HG03521 (cell line): ENCODE results near the gene SLC45A1.

Experiments used
- ATAC-seq: cut with Tn5 transposase; IDR thresholded peaks from one replicate; pipeline ENCODE4 v1.9.1; 2021; ENCODE audit warnings: mild to moderate bottlenecking, moderate library complexity; ENCODE audit not compliant: unreplicated experiment

The SLC45A1 gene

DNA sequence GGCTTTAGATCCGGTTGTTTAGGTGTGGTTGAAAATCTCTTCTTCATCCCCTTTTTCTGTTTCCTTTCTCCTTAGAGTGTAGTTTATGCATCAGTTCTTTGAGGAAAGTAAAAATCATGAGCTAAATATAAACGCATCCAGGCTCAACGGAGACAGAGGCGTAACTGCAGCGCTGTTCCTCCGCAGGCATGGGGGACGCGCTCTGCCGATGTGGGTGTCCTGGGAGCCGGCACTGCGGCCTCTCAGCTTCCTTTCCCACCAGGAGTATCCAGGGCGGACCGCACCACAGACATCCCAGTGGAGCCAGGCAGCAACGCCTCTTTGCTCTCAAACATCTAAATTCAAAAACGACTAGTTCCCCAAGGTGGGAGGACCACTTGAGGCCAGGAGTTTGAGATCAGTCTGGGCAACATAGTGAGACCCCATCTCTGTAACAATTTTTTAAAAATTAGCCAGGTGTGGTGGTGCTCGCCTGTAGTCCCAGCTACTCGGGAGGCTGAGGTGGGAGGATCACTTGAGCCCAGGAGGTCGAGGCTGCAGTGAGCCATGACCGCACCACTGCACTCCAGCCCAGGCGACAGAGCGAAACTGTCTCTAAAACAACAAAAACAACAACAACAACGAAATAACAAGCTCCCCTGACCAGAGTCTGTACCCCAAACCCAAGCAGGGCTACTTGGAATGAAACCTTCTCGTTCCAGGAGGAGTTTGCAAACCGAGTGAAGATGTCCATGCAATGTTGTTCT lies 16.4 kb downstream of the SLC45A1 start:
- ATAC-seq, result no peak

DNA sequence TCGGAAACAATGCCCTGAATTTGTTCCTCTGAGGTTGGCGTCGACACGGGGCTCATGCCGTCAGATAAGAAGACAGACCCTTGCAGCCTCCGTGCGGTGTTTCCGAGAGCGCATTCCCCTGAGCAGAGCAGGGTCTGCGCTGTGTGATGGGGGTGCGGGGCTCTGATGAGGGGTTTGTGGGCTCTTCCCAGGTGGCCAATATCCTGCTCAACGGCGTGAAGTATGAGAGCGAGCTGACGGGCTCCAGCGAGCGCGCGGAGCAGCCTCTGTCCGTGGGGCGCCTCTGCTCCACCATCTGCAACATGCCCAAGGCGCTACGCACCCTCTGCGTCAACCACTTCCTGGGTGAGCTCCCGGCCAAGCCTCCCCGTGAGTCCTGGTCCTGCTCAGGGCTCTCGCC lies 17.3 kb downstream of the SLC45A1 start:
- no peak for ATAC-seq

DNA sequence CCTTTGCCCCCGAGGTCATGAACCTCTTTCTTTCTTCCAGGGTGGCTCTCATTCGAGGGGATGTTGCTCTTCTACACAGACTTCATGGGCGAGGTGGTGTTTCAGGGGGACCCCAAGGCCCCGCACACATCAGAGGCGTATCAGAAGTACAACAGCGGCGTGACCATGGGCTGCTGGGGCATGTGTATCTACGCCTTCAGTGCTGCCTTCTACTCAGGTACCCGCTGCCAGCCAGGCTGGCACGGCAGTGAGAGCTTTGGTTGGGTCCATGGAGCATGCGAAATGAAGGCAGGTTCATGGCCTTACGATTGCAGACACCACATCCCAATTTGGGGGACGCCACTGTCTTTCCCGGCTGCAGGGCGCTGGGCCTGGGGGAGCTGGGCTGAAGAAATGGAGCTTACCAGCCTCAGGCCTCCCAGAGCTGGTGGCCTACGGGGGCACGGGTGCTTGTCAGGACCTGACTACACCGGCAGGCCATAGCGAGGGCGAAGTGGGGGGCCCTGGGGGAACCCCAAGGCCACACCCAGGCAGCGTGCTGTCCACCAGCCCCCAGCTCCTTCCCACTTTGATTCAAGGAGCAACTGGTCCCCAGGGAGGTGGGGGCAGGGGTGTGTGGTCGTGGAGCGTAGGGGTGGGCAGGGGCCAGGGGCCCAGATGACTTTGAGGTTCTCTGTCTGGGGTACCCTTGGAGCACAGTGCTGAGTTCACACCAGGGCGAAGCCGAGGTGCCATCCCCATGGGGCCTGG lies 20.0 kb downstream of the SLC45A1 start:
- no peak for ATAC-seq

DNA sequence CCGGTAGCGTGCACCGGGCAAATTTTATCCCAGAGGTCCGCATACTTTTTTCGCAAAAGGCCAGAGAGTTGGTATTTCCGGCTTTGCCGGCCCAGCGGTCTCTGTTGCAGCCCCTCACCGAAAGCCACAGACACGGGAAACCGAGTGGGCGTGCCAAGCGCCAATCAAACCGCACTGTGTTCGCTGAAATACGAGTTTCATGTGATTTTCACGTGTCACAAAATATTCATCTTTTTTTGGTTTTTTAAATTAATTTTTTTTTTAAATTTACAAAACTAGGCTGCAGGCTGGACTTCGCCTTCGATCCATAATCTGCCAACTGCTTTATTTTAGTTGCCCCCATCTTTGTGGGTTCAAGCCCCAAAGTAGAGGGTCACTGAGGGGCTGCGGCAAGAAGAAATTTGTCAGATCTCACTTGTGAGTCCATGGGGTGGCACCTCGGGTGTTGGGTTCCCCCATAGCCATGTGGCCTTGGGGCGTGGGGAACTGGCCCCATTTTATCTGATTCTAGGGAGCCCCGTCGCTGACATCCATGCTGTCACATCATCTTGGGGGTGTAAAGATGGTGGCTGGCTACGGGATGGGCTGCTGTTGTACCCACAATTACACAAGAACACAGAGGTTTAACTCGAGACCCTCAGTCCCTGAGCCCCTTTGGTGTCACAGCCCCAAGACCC lies 20.8 kb downstream of the SLC45A1 start:
- no peak for ATAC-seq

DNA sequence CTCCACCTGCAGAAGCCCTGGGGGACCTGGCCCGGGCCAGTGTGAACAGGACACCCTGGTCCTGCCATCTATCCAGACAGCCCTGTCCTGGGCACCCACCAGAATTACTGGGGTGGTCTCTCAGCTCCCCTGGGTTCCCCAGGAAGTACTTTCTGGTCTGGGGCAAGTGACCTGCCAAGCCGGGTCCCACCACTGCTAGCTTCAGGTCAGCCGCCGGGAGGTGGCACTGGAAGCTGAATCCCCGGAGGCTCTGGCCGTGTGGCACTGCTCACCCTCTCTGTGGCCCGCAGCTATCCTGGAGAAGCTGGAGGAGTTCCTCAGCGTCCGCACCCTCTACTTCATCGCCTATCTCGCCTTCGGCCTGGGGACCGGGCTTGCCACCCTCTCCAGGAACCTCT lies 21.3 kb downstream of the SLC45A1 start:
- no peak for ATAC-seq

DNA sequence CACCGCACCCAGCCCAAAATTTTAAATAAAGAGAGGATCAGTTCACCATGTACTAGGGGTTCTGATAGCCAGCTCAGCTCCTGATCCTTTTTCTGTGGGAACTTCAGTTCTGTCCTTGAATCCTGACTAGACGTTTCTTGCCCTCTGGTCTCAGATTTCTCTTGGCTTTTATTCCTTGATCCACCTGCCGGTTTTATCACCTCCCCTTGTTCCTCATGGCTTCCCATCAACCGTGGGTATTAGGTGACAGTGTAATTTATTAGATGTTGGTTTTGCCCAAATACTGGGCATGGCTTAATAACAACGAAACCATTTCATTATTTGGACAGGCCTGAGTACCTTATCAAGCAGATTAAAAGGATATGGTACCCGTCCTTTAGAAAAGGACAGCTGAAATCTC lies 22.5 kb downstream of the SLC45A1 start:
- ATAC-seq, result no peak

DNA sequence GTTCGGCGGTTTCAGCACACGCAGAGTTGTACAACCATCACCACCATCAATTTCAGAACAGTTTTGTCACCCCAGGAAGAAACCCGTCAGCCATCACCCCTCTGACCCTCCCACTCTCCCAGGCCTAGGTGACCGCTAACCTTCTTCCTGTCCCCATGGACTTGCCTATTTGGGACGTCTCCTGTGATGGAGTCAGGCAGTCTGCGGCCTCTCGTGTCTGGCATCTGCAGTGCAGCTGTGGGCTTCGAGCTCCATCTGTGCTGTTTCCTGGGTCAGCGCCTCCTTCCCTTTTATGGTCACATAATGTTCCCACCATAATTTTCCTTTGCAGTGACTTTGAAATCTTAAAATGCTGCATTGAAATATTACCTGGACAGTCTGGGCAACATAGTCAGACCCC lies 24.4 kb downstream of the SLC45A1 start:
- ATAC-seq, result no peak

DNA sequence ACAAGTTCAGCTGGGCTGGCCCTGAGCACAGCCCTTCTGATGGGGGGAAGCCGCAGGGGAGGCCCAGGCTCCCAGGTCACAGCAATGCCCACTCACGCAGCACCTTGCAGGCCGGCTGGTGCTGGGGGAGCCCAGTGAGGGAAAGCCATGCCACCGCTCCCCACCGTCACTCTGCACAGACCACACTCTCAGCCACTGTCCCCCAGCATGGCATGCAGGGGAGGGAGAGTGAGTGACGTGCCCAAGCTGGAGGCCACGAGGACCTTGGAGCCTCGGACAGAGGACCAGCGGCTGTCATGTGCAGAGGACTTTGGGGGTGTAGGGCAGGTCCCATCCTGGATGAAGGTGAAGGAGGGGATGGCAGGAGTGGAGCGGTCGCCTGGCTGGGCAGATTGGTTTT lies 25.1 kb downstream of the SLC45A1 start:
- no peak for ATAC-seq

DNA sequence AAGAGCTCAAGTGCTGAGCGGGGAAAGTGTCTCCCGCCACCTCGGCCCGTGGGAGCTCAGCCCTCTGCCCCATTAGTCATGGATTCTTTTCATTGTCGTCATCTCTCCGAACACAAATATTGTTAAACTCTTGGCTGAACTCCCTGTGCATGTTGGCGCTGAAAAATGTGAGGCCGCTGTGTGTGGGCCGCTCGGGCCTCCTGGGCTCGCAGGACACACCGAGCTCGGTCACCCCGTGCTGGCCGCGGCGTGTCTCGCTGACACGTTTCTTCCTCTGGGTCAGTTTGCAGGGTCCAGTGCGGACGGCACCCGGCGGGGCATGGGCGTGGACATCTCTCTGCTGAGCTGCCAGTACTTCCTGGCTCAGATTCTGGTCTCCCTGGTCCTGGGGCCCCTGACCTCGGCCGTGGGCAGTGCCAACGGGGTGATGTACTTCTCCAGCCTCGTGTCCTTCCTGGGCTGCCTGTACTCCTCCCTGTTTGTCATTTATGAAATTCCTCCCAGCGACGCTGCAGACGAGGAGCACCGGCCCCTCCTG lies 25.6 kb downstream of the SLC45A1 start:
- ATAC-seq, result no peak

DNA sequence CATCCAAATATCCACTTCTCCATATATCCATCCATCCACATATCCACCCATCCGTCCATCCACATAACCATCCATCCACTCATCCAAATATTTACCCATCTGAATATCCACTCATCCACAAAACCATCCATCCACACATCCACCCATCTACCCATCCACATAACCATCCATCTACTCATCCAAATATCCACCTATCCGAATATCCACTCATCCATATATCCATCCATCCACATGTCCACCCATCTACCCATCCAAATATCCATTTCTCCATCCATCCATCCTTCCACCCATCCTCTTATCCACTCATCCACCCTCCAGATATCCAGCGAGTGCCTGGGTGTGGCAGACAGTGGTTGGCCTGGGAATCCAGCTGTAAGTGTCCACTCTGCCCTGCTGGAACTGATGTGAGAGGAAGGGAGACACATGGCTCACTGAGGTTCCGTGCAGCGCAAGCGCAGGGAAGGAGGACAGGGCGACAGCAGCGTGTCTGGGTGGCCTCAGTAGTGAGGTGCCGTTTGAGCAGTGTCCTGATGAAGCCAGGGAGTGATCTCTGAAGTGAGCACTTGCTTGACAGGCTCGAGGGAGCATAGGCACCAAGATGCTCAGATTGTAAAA lies 27.1 kb downstream of the SLC45A1 start:
- no peak for ATAC-seq

DNA sequence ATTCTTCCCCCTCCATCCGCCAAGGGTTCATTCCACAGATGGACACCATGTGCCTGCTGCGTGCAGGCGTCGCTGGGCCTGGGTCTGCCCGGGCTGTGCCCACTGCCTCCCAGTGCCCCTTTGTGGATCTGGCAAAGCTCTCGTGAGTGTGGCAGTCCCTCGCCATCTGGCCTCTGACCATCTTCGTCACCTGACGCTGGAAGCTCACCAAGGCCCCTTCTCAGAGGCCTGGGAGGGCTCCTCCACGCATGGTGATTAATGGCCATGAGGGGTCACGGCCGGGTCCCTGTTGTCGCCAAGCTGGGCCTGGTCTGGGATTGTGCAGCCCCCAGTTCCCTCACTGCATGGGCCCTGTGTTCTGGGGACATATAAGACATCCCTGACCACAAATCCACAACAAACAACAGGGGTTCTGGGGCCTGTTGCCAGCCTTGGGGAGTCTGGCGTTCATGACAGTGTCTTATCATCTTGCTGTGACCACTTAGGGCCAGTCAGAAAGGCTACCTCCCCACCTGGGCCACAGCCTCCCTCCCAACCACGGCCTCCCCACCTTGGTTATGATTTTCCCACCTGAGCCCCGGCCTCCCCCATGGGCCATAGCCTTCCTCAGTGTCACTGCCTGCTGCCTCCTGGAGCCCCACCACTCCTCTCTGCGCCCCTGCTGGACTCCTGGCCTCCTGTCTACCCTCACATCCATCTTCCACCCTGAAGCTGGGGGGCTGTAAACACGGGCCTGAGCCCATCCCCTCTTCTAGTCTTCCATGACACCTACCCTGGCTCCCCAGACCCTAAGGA lies 27.9 kb downstream of the SLC45A1 start:
- no peak for ATAC-seq

DNA sequence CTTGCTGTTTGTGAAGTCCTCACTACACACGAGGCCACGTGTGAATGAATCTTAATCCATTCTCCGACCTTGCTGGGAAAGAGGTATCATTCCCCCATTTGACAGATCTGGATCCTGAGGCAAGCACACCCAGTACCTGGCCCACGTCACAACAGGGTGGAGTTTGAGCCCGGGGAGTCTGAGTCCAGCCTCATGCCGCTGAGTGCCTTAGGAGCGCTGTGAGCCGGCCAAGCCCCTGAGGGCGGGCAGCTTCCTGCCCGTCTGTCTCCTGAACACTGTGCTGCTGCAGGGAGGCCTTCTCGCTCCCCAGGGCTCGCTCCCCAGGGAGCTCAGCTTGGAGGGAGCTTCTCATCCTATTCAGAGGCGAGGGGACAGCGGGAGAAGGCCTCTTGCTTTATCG lies 29.7 kb downstream of the SLC45A1 start:
- ATAC-seq, result no peak

DNA sequence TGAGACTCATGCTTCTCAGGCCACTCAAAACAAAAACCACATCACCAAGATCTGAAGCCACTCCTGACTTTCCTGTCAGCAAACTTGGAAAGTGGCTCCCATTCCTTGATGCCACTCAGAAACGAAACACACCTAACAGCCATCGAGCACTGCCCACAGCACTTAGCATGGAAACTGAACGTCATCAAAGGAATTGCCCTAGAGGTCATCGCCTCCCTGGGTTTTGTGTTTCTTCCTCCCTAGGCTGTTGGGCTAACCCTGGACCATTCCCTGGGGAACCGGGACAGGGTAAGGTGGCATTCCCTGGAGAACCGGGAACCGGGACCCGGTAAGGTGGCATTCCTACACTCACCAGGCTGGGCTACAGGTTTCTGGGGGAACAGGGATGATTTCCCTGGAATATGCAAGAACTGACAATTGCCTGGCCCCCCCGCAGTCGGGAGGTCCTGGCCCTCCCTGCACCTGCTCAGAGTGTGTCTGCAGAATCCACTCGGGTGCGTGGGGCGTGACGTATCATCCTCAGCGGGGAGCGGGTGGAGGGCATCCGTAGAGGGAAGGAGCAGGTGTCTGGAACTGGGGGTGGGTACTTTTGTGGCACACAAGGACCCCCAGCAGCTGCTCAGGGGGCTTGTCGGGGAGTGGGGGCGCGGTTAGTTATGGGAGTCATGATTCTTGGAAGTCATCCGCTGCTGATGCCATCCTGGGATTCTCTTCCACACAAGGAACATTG lies 30.3 kb downstream of the SLC45A1 start:
- ATAC-seq, result no peak

DNA sequence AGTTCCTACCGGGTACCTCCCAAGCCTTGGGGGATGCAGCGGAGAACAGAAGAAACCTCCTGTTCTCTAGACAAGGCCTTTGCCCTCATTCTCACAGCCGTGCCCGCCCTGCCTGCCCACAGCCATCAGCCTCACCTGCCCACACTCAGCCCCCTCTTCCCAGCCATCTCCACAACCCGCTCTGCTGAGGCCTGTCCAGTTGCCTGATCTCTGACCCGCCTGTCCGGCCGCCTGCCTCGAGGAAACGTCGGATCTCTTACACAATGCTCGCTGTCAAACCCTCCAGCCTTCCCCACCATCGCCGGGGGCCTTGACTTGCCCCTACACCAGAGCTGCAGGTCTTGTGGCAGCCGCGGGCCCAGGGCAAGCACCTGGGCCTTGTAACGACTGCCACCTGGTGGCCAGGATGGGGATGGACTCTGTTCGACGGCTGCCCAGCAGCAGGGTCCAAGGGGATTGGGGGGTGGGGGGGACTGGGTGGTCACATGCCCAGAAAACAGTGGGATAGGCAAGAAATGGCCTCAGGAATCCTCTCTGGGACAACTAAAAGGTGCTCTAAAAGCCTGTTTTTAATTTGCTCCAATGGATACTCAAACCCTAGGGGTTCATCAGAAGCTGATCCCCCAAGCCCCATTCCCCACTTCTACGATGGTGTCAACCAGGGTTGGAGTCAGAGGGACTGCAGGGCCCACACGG lies 31.0 kb downstream of the SLC45A1 start:
- ATAC-seq, result no peak

DNA sequence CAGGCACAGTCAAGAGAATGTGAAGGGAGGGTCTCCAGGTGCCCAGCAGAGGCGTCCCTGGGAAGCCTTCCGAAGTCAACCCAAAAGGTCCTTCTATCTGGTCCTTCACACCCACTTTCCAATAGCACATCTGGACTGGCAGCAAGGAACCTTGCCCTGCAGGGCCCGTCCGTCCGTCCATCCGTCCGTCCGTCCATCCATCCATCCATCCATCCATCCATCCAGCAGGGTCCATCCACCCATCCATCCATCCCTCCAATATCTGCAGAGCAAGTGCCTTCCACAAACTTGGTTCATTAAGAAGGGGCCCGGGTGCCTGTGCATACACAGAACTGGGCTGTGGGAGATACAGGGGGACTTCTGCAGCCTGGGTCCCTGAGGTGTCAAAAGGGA lies 31.6 kb downstream of the SLC45A1 start:
- no peak for ATAC-seq

DNA sequence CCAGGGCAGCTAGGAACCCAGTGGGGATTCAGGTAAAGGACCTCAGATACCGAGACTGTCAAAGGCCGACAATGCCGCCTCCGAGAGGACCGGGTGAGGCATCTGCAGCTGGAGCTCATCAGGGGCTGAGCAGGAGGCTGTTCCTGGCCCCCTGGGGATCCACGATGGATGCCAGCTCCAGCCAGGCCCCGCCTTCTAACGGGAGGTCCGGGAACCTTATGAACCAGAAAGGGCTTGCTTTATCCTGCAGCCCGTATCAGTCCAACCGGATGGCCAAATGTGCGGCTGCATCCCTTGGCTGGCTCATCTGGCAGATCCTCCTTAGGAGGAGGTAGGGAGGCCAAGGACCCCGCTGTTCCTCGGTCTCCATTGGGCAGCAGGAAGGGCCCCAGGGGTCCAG lies 32.0 kb downstream of the SLC45A1 start:
- ATAC-seq, result no peak

DNA sequence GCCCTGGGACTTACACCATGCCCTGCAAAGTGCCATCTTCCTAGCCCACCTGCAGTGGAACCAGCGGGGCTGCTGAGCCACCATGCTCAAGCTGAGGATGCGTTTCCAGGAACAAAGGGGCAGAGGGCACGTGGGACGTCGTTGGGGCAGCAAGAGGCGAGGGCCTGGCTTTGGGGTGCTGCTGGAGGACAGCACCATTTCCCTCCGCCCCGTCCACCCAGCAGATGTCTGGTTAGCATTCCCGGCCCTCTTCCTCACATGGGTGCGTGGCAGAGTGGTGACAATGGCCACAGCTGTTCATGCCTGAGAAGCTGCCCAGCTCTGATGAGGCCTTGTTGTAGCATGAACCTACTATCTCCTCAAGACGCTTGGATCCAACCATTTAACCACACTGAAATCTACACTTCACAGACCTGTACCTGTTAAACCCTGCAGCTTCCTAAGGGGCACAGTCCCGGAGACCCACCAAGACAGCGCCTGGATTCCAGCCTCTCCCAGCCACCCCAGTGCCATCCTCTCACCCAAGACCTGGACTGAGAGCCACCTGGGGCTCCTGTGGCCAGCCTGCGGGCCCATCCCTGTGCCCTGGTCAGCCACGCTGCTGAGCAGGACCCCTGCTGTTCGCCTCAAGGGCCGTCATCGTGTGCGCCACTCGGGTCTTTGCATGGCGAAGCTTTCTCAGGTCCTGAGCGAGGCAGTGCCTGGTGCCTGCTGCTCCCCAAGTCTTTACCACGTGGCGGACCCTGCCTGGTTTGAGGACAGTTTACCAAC lies 33.2 kb downstream of the SLC45A1 start:
- ATAC-seq, result no peak

DNA sequence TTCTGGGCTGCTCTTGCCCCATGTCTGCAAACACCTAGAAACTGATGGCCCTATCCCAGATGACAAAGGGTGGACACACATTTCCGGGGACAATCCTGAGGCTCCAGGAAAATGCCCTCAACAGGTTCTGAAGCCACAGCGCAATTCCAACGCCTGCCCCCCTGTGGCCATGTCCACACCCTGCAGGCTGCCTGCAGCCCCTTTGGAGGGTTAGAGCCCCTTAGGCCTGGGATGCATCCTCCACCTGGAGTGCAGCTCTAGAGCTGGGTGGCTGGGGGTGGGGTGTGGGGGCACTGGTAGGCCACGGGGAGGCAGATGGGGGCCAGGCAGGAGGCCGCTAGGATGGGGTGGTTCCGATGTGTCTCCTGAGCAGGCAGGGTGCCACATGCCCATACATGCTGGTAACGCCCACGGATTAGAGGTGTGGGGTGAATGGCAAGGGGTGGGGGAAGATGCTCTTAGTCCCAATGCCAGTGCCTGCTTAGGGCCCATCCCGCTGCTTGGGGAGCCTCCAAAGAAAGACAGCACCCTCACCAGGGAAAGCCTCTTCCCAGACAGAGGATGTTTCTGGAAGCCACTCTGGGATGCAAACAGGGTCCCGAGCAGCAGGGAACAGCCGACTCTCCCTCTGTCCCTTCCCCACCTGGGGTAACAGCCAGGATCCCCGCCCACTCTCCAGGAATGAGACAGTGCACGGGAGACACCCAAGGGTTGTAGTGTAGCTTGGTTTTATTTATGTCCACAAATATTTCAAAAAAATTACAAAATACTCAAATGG lies 34.0 kb downstream of the SLC45A1 start:
- ATAC-seq, result no peak
